HepG2 (cell line): ENCODE data around the gene C1orf116. TPM values are rescaled to one million over a fixed set of nuclear protein-coding genes. Genes with fewer than 3 reads are reported as not detected.

Source experiments
- ATAC-seq: fragments of 200-7000 bp; cut with Tn5 transposase; 3 replicates; pipeline ENCODE4 v1.9.1; 2020; ENCODE audit warnings: mild to moderate bottlenecking, moderate library complexity
- BruUV-seq: library from RNA; stranded (reverse); fragments of 400-500 nt; replicated peaks from 2 replicates; lab custom pipeline; 2021; lab: Mats Ljungman, UMichigan
- CTCF ChIA-PET: fragments of 300-600 bp; formaldehyde crosslinking; extraction: SDS; loops from one replicate; lab custom pipeline; 2021; ENCODE audit warnings: low total read pairs, inconsistent platforms, low intra/inter-chr PET ratio; lab: Yijun Ruan, JAX
- POLR2A ChIA-PET: fragments of 350-600 bp; sonication (Branson Sonifier 250); formaldehyde crosslinking; loops from one replicate; lab custom pipeline; 2020; ENCODE audit warnings: antibody characterized with exemption, inconsistent platforms; lab: Yijun Ruan, JAX
- DNase-seq: peaks from one replicate; pipeline ENCODE4 v3.0.0-alpha.2; 2015; ENCODE audit warnings: low spot score
- FAIRE-seq: peaks from 3 replicates; lab custom pipeline; 2011; peaks lifted over from hg19 to GRCh38; lab: Jason Lieb, UNC
- H2AFZ ChIP-seq: one replicate; pipeline ENCODE4 v1.6.1; 2011; ENCODE audit warnings: low read length, inconsistent platforms
- H3K27ac ChIP-seq: fragments of 300-600 bp; 3 replicates; pipeline ENCODE4 v1.8.0; 2011; ENCODE audit warnings: mixed run types, mild to moderate bottlenecking, mixed read lengths, low read length, inconsistent platforms; ENCODE audit not compliant: insufficient read depth; ENCODE audit errors: extremely low read length
- H3K27me3 ChIP-seq, 2 experiments: fragments of 200-600 bp in 1 of 2; 2 replicates in 1 of 2; 3 replicates in 1 of 2; pipeline versions ENCODE4 v1.6.0 to v1.8.0; 2011; ENCODE audit warnings: low read length in 2 of 2, mild to moderate bottlenecking in 2 of 2, moderate library complexity in 2 of 2, inconsistent platforms in 1 of 2; ENCODE audit not compliant: insufficient read depth in 2 of 2, control insufficient read depth in 1 of 2
- H3K36me3 ChIP-seq, 2 experiments: fragments of 200-600 bp in 1 of 2; replicated peaks in 1 of 2; 2 replicates in 1 of 2; 3 replicates in 1 of 2; pipeline versions ENCODE4 v1.5.1 to v1.8.0; 2011; ENCODE audit warnings: low read length in 2 of 2, inconsistent platforms in 1 of 2; ENCODE audit not compliant: insufficient read depth in 2 of 2, control insufficient read depth in 1 of 2
- H3K4me1 ChIP-seq: 2 replicates; pipeline ENCODE4 v1.5.1; 2012; ENCODE audit warnings: low read length, inconsistent platforms; ENCODE audit not compliant: insufficient read depth
- H3K4me2 ChIP-seq: 2 replicates; pipeline ENCODE4 v1.6.0; 2011; ENCODE audit warnings: low read depth, low read length, inconsistent platforms
- H3K4me3 ChIP-seq, 3 experiments: fragments of 200-600 bp in 1 of 3; sonication (generic), shearing (Covaris generic) in 1 of 3; replicated peaks in 1 of 3; 2 replicates each; pipeline ENCODE4 v1.5.1; 2011 to 2016; ENCODE audit warnings: low read length in 3 of 3, inconsistent platforms in 2 of 3, low read depth in 2 of 3, mild to moderate bottlenecking in 2 of 3, control low read depth in 1 of 3, mixed read lengths in 1 of 3; ENCODE audit not compliant: insufficient read depth in 1 of 3
- H3K79me2 ChIP-seq: one replicate; pipeline ENCODE4 v1.6.1; 2011; ENCODE audit warnings: low read length, inconsistent platforms; ENCODE audit not compliant: insufficient read depth
- H3K9ac ChIP-seq: 2 replicates; pipeline ENCODE4 v1.6.0; 2011; ENCODE audit warnings: mild to moderate bottlenecking, low read depth, low read length, inconsistent platforms; ENCODE audit not compliant: insufficient read depth
- H3K9me3 ChIP-seq: 2 replicates; pipeline ENCODE4 v1.5.1; 2012; ENCODE audit warnings: mild to moderate bottlenecking, low read length
- H4K20me1 ChIP-seq: 2 replicates; pipeline ENCODE4 v1.6.0; 2011; ENCODE audit warnings: inconsistent platforms, mild to moderate bottlenecking, low read length, moderate library complexity; ENCODE audit not compliant: insufficient read depth
- DRAP1 ChIP-seq: IDR thresholded peaks from 2 replicates; pipeline ENCODE4 v1.6.1; 2016; ENCODE audit warnings: missing genetic modification reagents, missing compliant biosample characterization
- HMG20B ChIP-seq: conservative IDR thresholded peaks from 2 replicates; pipeline ENCODE4 v1.6.1; 2016; ENCODE audit warnings: missing genetic modification reagents, missing compliant biosample characterization
- HOXA9 ChIP-seq: sonication (generic); formaldehyde crosslinking; IDR thresholded peaks from 2 replicates; pipeline ENCODE4 v1.8.1; 2022; ENCODE audit warnings: missing genetic modification reagents, mild to moderate bottlenecking, moderate library complexity, borderline replicate concordance
- LCORL ChIP-seq, 2 experiments: fragments of 450-650 bp in 1 of 2; sonication (generic) in 1 of 2; formaldehyde crosslinking in 1 of 2; IDR thresholded peaks; 2 replicates each; pipeline versions ENCODE4 v1.5.0 to v1.6.1; 2017 to 2020; ENCODE audit warnings: antibody characterized with exemption in 1 of 2, missing genetic modification reagents in 1 of 2
- LRRFIP1 ChIP-seq: sonication (generic); formaldehyde crosslinking; conservative IDR thresholded peaks from 2 replicates; pipeline ENCODE4 v1.4.0; 2020; ENCODE audit warnings: missing genetic modification reagents
- SOX6 ChIP-seq, 2 experiments: fragments of 450-650 bp in 1 of 2; sonication (generic) in 1 of 2; formaldehyde crosslinking in 1 of 2; IDR thresholded peaks; 2 replicates each; pipeline versions ENCODE4 v1.4.0 to v1.6.1; 2017 to 2020; ENCODE audit warnings: antibody characterized with exemption in 1 of 2, mild to moderate bottlenecking in 1 of 2, missing genetic modification reagents in 1 of 2
- SRSF9 ChIP-seq: fragments of 200-400 bp; formaldehyde crosslinking; IDR thresholded peaks from 2 replicates; pipeline ENCODE4 v1.6.1; 2018; ENCODE audit warnings: borderline replicate concordance, mild to moderate bottlenecking, low read depth, low read length; ENCODE audit not compliant: insufficient read depth, poor library complexity, severe bottlenecking
- ZNF124 ChIP-seq: sonication (generic); formaldehyde crosslinking; IDR thresholded peaks from 2 replicates; pipeline ENCODE4 v1.4.0; 2020; ENCODE audit warnings: missing genetic modification reagents
- ZNF605 ChIP-seq: sonication (generic); formaldehyde crosslinking; IDR thresholded peaks from 2 replicates; pipeline ENCODE4 v1.8.0; 2022; ENCODE audit warnings: mild to moderate bottlenecking, missing genetic modification reagents
- ZNF709 ChIP-seq: sonication (generic); formaldehyde crosslinking; IDR thresholded peaks from 2 replicates; pipeline ENCODE4 v1.5.0; 2020; ENCODE audit warnings: mild to moderate bottlenecking, missing genetic modification reagents
- ZNF850 ChIP-seq: sonication (generic); formaldehyde crosslinking; conservative IDR thresholded peaks from 2 replicates; pipeline ENCODE4 v1.9.0; 2021; ENCODE audit warnings: mild to moderate bottlenecking, missing genetic modification reagents
- WGBS: methylation state at CpG from one replicate; pipeline ENCODE4 v1.1.6; 2017; ENCODE audit warnings: low lambda C conversion rate; 5-methylcytosine and 5-hydroxymethylcytosine counted together
- in situ Hi-C: cut with HindIII; loops from 2 replicates; pipeline ENCODE4 v1.10.0; 2017; ENCODE audit warnings: low pct_unique_long_range_greater_than_20kb; ENCODE audit not compliant: extremely low pct_ligation_motif_present
- intact Hi-C: fragments of 100-400 bp; cut with micrococcal nuclease; formaldehyde crosslinking; loops from one replicate; pipeline ENCODE4 v1.10.0; 2022; ENCODE audit not compliant: unreplicated experiment
- polyA plus RNA-seq, 8 experiments: library from polyadenylated mRNA; depleted of rRNA in 3 of 8; stranded (reverse) in 7 of 8; unstranded in 1 of 8; fragments of >200 nt; fragmentation: Illumina TruSeq in 4 of 8; extraction: Trizol in 4 of 8; gene quantifications; 2 replicates each; pipeline versions ENCODE4 v1.2.1 to v1.2.3, GENCODE V29; 2011 to 2016; ENCODE audit warnings: low read depth in 4 of 8, missing spikeins in 1 of 8, mixed read lengths in 1 of 8; ENCODE audit not compliant: insufficient read depth in 1 of 8
- total RNA-seq, 5 experiments: library from RNA; depleted of rRNA; stranded (reverse); fragments of >200 nt; fragmentation: Illumina TruSeq; extraction: Trizol; gene quantifications; 2 replicates each; pipeline ENCODE4 v1.2.3, GENCODE V29; 2016; ENCODE audit warnings: low read depth in 1 of 5
- TF ChIP-seq, protein P1 (sequence below): sonication (generic); formaldehyde crosslinking; IDR thresholded peaks from 2 replicates; pipeline ENCODE4 v1.4.0; 2020; ENCODE audit warnings: missing genetic modification reagents, borderline replicate concordance
- TF ChIP-seq, protein P2 (sequence below): sonication (generic); formaldehyde crosslinking; IDR thresholded peaks from 2 replicates; pipeline ENCODE4 v1.9.0; 2021; ENCODE audit warnings: missing genetic modification reagents, borderline replicate concordance

C1orf116 gene
- total and polyA plus RNA-seq, 2 of the 13 experiments (the other 11 are each of a cell fraction or from before 2014, with no cell fraction given) = 0.51 to 0.95 TPM

- 75% methylated on average over 6 of the region's 6 CpGs for WGBS
- Histone ChIP-seq H3K4me1 (peaks cover 25% of the 10 kb centered on the region), H3K79me2 (no peaks in the 10 kb centered on the region), H3K4me2 (no peak overlapping the region), H4K20me1 (no peaks in the 10 kb centered on the region), H3K4me3 (no peak overlapping the region), H3K27ac (no peak overlapping the region), H3K27me3 (no peaks in the 10 kb centered on the region), H3K36me3 (no peaks in the 10 kb centered on the region), H3K9me3 (no peaks in the 10 kb centered on the region), H2AFZ (no peak overlapping the region), H3K9ac (no peak overlapping the region)
- FAIRE-seq = no peak
- ChIA-PET POLR2A (no interaction called here), CTCF (no interaction called here)
- no peak for DNase-seq
- no TSS peak for BruUV-seq
- intact Hi-C loops (no loop called here), in situ Hi-C loops (no loop called here)
- no peak for ATAC-seq
- TF ChIP-seq SOX6 (IDR thresholded peaks at IDR 0.05) (no peak), SOX6 (CRISPR knock-in tag; IDR thresholded peaks at IDR 0.05) (no peak), ZNF124 (CRISPR knock-in tag) (no peak), LCORL (IDR thresholded peaks at IDR 0.05) (no peak), LCORL (CRISPR knock-in tag; IDR thresholded peaks at IDR 0.05) (no peak), ZNF850 (CRISPR knock-in tag) (no peak), ZNF709 (CRISPR knock-in tag) (no peak), DRAP1 (CRISPR knock-in tag) (no peak), SRSF9 (no peak), HMG20B (CRISPR knock-in tag) (no peak), HOXA9 (CRISPR knock-in tag) (no peak), ZNF605 (CRISPR knock-in tag) (no peak), LRRFIP1 (CRISPR knock-in tag) (no peak)
- TF ChIP-seq, protein P1, sequence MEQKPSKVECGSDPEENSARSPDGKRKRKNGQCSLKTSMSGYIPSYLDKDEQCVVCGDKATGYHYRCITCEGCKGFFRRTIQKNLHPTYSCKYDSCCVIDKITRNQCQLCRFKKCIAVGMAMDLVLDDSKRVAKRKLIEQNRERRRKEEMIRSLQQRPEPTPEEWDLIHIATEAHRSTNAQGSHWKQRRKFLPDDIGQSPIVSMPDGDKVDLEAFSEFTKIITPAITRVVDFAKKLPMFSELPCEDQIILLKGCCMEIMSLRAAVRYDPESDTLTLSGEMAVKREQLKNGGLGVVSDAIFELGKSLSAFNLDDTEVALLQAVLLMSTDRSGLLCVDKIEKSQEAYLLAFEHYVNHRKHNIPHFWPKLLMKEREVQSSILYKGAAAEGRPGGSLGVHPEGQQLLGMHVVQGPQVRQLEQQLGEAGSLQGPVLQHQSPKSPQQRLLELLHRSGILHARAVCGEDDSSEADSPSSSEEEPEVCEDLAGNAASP (CRISPR knock-in tag) = no peak
- TF ChIP-seq, protein P2, sequence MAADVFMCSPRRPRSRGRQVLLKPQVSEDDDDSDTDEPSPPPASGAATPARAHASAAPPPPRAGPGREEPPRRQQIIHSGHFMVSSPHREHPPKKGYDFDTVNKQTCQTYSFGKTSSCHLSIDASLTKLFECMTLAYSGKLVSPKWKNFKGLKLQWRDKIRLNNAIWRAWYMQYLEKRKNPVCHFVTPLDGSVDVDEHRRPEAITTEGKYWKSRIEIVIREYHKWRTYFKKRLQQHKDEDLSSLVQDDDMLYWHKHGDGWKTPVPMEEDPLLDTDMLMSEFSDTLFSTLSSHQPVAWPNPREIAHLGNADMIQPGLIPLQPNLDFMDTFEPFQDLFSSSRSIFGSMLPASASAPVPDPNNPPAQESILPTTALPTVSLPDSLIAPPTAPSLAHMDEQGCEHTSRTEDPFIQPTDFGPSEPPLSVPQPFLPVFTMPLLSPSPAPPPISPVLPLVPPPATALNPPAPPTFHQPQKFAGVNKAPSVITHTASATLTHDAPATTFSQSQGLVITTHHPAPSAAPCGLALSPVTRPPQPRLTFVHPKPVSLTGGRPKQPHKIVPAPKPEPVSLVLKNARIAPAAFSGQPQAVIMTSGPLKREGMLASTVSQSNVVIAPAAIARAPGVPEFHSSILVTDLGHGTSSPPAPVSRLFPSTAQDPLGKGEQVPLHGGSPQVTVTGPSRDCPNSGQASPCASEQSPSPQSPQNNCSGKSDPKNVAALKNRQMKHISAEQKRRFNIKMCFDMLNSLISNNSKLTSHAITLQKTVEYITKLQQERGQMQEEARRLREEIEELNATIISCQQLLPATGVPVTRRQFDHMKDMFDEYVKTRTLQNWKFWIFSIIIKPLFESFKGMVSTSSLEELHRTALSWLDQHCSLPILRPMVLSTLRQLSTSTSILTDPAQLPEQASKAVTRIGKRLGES (CRISPR knock-in tag) = no peak
Observed at GRCh38 chr1:207013321-207014085, 19.1 kb downstream of the C1orf116 start.
